Fibroblast of lung (primary cell): ENCODE results near the gene NR1D2. TPM values are rescaled to one million over a fixed set of nuclear protein-coding genes. Genes with fewer than 3 reads are reported as not detected.
A peak's percentile ranks its signal among the peaks of the same experiment; 100 is the strongest.

Source experiments
- DNase-seq, 2 donors: peaks; one replicate each; pipeline versions ENCODE4 v3.0.0 to v3.0.0-alpha.2; 2010; ENCODE audit warnings: low read depth in 2 of 2
- H2AFZ ChIP-seq: 2 replicates; pipeline ENCODE4 v1.5.1; 2012; ENCODE audit warnings: low read length, control low read depth, inconsistent platforms
- H3K27ac ChIP-seq: 2 replicates; pipeline ENCODE4 v1.5.1; 2011; ENCODE audit warnings: low read length, control low read depth; ENCODE audit not compliant: insufficient read depth
- H3K27me3 ChIP-seq: 2 replicates; pipeline ENCODE4 v1.5.1; 2011; ENCODE audit warnings: mild to moderate bottlenecking, low read length; ENCODE audit not compliant: control insufficient read depth, insufficient read depth
- H3K36me3 ChIP-seq: 2 replicates; pipeline ENCODE4 v1.5.1; 2011; ENCODE audit warnings: low read length; ENCODE audit not compliant: control insufficient read depth, insufficient read depth
- H3K4me1 ChIP-seq: 2 replicates; pipeline ENCODE4 v1.5.1; 2011; ENCODE audit warnings: low read length; ENCODE audit not compliant: control insufficient read depth, insufficient read depth; ENCODE audit errors: extremely low read depth
- H3K4me2 ChIP-seq: 2 replicates; pipeline ENCODE4 v1.5.1; 2011; ENCODE audit warnings: low read length, control low read depth; ENCODE audit not compliant: insufficient read depth; ENCODE audit errors: extremely low read depth
- H3K4me3 ChIP-seq, 4 experiments: fragments of 200-600 bp in 1 of 4; sonication (generic) in 1 of 4; replicated peaks in 1 of 4; 2 replicates each; pipeline ENCODE4 v1.5.1; 2011 to 2016; ENCODE audit warnings: low read length in 4 of 4, low read depth in 3 of 4, mild to moderate bottlenecking in 3 of 4, control low read depth in 2 of 4, inconsistent platforms in 1 of 4, mixed read lengths in 1 of 4; ENCODE audit not compliant: insufficient read depth in 1 of 4; ENCODE audit errors: control extremely low read depth in 1 of 4
- H3K79me2 ChIP-seq: 2 replicates; pipeline ENCODE4 v1.5.1; 2012; ENCODE audit warnings: mild to moderate bottlenecking, low read length, inconsistent platforms; ENCODE audit not compliant: control insufficient read depth, insufficient read depth
- H3K9ac ChIP-seq: 2 replicates; pipeline ENCODE4 v1.5.1; 2011; ENCODE audit warnings: mild to moderate bottlenecking, low read length, control low read depth; ENCODE audit not compliant: insufficient read depth
- H3K9me3 ChIP-seq: 2 replicates; pipeline ENCODE4 v1.5.1; 2012; ENCODE audit warnings: low read depth, low read length; ENCODE audit not compliant: control insufficient read depth, insufficient read depth
- H4K20me1 ChIP-seq: 2 replicates; pipeline ENCODE4 v1.5.1; 2011; ENCODE audit warnings: low read length; ENCODE audit not compliant: control insufficient read depth, insufficient read depth; ENCODE audit errors: extremely low read depth
- EZH2 ChIP-seq: IDR thresholded peaks from 2 replicates; pipeline ENCODE4 v1.5.1; 2012; ENCODE audit warnings: low read length, control low read depth, mild to moderate bottlenecking; ENCODE audit errors: missing control alignments
- polyA plus RNA-seq, 2 donors: library from polyadenylated mRNA; depleted of rRNA in 1 of 2; stranded (reverse) in 1 of 2; unstranded in 1 of 2; fragments of >200 nt; gene quantifications; 2 replicates each; pipeline ENCODE4 v1.2.1, GENCODE V29; 2011 to 2012; ENCODE audit warnings: missing spikeins in 1 of 2
- total RNA-seq: library from RNA; depleted of rRNA; stranded (reverse); fragments of >200 nt; gene quantifications from 2 replicates; pipeline ENCODE4 v1.2.1, GENCODE V29; 2014
- TF ChIP-seq, protein P1 (sequence below), 2 donors: IDR thresholded peaks in 1 of 2; conservative IDR thresholded peaks in 1 of 2; 1 replicate in 1 of 2; 2 replicates in 1 of 2; pipeline ENCODE4 v1.5.1; 2011 to 2012; ENCODE audit warnings: low read length in 2 of 2, control low read depth in 1 of 2, inconsistent platforms in 1 of 2, low read depth in 1 of 2, mild to moderate bottlenecking in 1 of 2

Gene NR1D2
- total and polyA plus RNA-seq, 2 donors (not counting 1 experiment from before 2014, with no cell fraction given): 41.5 to 85.2 TPM

DNA sequence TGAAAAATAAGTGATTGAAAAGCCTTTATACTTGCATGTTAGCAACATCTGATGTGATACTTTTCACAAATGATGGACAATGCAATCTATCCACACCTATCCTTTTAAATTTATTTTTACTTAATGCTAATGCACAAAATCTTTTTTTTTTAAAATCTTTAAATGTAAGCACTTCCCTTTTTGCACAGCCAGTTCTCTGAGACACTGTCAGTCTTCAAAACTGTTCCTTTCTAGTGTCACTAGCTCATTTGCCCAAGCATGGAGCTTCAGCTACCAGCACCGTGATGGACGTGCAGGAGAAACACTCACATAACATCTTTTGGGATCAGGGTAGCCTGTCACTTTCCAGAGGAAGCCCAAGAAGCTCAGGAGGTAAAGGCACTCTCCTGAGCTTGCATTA is 50.1 kb downstream of the NR1D2 start:
- peaks cover 2% of the 10 kb centered on the region for H3K4me1 ChIP-seq
- H3K27me3 ChIP-seq: no peaks in the 10 kb centered on the region
- no peaks in the 10 kb centered on the region for H4K20me1 ChIP-seq
- no peaks in the 10 kb centered on the region for H3K36me3 ChIP-seq
- H3K4me3 ChIP-seq: no peak overlapping the region
- no peak overlapping the region for H3K9ac ChIP-seq
- H3K79me2 ChIP-seq: no peaks in the 10 kb centered on the region
- H2AFZ ChIP-seq: no peak overlapping the region
- no peak overlapping the region for H3K4me2 ChIP-seq
- DNase-seq: no peak
- no peak for TF ChIP-seq EZH2
- TF ChIP-seq, protein P1, sequence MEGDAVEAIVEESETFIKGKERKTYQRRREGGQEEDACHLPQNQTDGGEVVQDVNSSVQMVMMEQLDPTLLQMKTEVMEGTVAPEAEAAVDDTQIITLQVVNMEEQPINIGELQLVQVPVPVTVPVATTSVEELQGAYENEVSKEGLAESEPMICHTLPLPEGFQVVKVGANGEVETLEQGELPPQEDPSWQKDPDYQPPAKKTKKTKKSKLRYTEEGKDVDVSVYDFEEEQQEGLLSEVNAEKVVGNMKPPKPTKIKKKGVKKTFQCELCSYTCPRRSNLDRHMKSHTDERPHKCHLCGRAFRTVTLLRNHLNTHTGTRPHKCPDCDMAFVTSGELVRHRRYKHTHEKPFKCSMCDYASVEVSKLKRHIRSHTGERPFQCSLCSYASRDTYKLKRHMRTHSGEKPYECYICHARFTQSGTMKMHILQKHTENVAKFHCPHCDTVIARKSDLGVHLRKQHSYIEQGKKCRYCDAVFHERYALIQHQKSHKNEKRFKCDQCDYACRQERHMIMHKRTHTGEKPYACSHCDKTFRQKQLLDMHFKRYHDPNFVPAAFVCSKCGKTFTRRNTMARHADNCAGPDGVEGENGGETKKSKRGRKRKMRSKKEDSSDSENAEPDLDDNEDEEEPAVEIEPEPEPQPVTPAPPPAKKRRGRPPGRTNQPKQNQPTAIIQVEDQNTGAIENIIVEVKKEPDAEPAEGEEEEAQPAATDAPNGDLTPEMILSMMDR (conservative IDR thresholded peaks at IDR 0.05 in 1 of 2, IDR thresholded peaks at IDR 0.05 in 1 of 2; ENCODE audit: low read depth in 1 of 2, low read length in 2 of 2): no peak
- no peaks in the 10 kb centered on the region for H3K9me3 ChIP-seq
- H3K27ac ChIP-seq: no peak overlapping the region

DNA sequence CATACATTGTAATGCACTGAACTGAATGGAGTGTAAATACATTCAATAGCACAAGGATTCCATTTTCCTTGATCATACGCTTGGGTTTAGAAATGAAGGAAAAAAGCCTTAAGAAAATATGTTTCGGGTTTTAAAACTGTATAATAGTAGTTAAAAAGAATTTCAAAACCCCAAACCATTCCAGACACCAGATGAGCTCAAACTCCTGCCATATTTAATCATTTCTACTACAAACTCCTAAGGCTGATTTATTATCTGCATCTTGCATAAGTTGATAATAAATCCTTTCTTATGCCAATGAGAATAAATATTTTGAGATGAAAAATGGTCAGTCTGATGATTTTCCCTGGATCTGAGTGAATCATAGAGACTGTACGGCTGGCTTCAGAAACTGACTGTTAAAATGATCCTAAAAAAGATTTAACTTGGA is 51.0 kb downstream of the NR1D2 start:
- Histone ChIP-seq H3K27ac (no peak overlapping the region), H3K9me3 (no peaks in the 10 kb centered on the region), H3K4me3 (no peak overlapping the region), H3K9ac (no peak overlapping the region), H2AFZ (no peak overlapping the region), H3K4me1 (peaks cover 2% of the 10 kb centered on the region), H3K4me2 (no peak overlapping the region), H3K36me3 (no peaks in the 10 kb centered on the region), H3K79me2 (no peaks in the 10 kb centered on the region), H4K20me1 (no peaks in the 10 kb centered on the region), H3K27me3 (no peaks in the 10 kb centered on the region)
- TF ChIP-seq, protein P1 (conservative IDR thresholded peaks at IDR 0.05 in 1 of 2, IDR thresholded peaks at IDR 0.05 in 1 of 2; ENCODE audit: low read depth in 1 of 2, low read length in 2 of 2): no peak
- DNase-seq: peak; percentile 41 to 75

DNA sequence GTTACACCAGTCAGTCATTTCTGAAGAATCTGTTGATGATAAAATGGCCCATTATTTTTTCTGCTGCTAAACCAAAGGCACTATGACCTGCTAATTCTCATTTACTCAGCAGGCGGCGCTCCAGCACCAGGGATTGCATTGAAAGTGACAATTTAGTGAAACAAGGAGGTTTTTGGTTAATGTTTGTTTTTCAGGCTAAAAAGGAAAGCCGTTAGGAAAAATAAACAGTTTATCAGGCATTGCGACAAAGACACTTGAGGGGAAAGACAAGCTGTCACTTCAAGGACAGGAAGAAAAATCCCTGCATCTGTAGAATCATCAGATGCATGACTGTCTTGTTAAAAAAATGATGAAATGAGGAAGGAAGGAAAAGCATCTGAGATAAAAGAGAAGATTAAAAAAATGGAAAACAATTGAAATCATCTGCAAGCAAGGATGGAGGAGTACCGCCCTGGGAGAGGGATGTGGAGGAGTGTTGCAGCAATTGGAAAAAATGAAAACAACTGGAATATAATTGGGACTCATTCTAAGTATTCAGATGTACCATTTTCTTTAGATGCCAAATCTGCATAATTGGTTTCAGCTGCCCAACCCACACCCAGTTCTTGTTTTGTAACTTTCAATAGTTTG is 54.0 kb downstream of the NR1D2 start:
- H3K9me3 ChIP-seq: no peaks in the 10 kb centered on the region
- H3K4me1 ChIP-seq: peaks cover 2% of the 10 kb centered on the region
- no peak overlapping the region for H3K9ac ChIP-seq
- peak; percentile 14 to 66 for DNase-seq
- H3K27me3 ChIP-seq: no peaks in the 10 kb centered on the region
- H3K4me2 ChIP-seq: peak overlapping the region; percentile 21
- no peak for TF ChIP-seq EZH2
- TF ChIP-seq, protein P1 (conservative IDR thresholded peaks at IDR 0.05 in 1 of 2, IDR thresholded peaks at IDR 0.05 in 1 of 2; ENCODE audit: low read depth in 1 of 2, low read length in 2 of 2): peak; percentile 96 to 99
- no peak overlapping the region for H2AFZ ChIP-seq
- H3K4me3 ChIP-seq: no peak overlapping the region
- H3K27ac ChIP-seq: no peak overlapping the region
- H4K20me1 ChIP-seq: no peaks in the 10 kb centered on the region
- no peaks in the 10 kb centered on the region for H3K36me3 ChIP-seq
- H3K79me2 ChIP-seq: no peaks in the 10 kb centered on the region
